ENCODE results near the gene TMEM260. TPM values are rescaled to one million over a fixed set of nuclear protein-coding genes. Genes with fewer than 3 reads are reported as not detected.
A peak's percentile ranks its signal among the peaks of the same experiment; 100 is the strongest.

TMEM260 gene
- total RNA-seq, 6 experiments from 2014 or later: 10.0 to 14.9 (median 11.5) TPM

DNA sequence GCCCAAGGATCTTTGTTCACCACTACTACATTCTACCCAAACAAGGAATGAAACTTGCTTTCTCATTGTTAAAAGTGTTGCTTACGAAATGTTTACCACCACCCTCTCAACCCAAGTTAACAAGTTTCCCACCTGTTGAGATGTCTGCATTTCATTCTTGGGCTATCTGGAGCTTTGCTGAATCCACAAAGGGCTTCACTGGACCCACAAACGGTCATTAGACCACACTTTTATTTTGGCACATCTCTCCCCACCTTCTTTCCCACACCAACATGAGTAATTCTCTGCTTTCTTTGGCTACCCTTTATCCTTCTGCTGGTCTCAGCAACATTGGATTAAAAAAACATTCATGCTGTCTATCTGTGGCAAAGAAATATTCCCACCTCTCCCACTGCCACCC, 78.0 kb downstream of the TMEM260 start:
- no peak for TF ChIP-seq POLR2A (IDR thresholded peaks at IDR 0.05)
- TF ChIP-seq, protein P1, sequence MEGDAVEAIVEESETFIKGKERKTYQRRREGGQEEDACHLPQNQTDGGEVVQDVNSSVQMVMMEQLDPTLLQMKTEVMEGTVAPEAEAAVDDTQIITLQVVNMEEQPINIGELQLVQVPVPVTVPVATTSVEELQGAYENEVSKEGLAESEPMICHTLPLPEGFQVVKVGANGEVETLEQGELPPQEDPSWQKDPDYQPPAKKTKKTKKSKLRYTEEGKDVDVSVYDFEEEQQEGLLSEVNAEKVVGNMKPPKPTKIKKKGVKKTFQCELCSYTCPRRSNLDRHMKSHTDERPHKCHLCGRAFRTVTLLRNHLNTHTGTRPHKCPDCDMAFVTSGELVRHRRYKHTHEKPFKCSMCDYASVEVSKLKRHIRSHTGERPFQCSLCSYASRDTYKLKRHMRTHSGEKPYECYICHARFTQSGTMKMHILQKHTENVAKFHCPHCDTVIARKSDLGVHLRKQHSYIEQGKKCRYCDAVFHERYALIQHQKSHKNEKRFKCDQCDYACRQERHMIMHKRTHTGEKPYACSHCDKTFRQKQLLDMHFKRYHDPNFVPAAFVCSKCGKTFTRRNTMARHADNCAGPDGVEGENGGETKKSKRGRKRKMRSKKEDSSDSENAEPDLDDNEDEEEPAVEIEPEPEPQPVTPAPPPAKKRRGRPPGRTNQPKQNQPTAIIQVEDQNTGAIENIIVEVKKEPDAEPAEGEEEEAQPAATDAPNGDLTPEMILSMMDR (IDR thresholded peaks at IDR 0.05): no peak
- H3K4me3 ChIP-seq: no peak overlapping the region
- no peaks in the 10 kb centered on the region for H3K9me3 ChIP-seq
- 67% methylated on average over 1 of the region's 2 CpGs for WGBS (ENCODE audit: insufficient coverage, low coverage, low lambda C conversion rate, missing lambda C conversion rate)
- H3K27ac ChIP-seq: no peak overlapping the region
- ATAC-seq: no peak
- intact Hi-C loops (cut with DNase I): no loop called here
- H3K27me3 ChIP-seq: no peaks in the 10 kb centered on the region
- DNase-seq: no peak
- H3K36me3 ChIP-seq: no peaks in the 10 kb centered on the region
- no peaks in the 10 kb centered on the region for H3K4me1 ChIP-seq

DNA sequence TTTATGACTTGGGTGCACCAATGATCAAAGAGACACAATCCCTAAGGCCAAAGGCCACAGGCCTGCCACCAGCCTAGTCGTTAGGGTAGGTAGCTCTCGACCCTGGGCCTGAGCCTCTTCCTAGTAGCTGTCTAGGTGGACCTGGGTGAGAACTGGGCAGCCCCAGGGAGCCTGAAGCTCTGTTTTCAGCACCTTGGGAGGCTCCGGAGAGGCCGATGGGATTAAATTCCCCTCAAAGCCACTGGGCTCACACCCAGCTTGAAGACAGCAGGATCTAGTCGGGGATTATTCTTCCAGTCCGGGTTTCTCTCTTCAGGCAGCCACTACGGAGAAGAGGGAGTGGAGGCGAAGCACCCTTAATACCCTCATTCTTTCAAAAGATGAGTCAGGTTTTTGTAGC, 79.8 kb downstream of the TMEM260 start:
- 48% methylated on average over 8 of the region's 8 CpGs for WGBS (ENCODE audit: insufficient coverage, low coverage, low lambda C conversion rate, missing lambda C conversion rate)
- no peak for DNase-seq
- Histone ChIP-seq H3K36me3 (no peaks in the 10 kb centered on the region), H3K4me3 (no peak overlapping the region), H3K9me3 (no peaks in the 10 kb centered on the region), H3K27ac (no peak overlapping the region), H3K4me1 (no peaks in the 10 kb centered on the region), H3K27me3 (no peaks in the 10 kb centered on the region)
- intact Hi-C loops (cut with DNase I): no loop called here
- no peak for TF ChIP-seq POLR2A (IDR thresholded peaks at IDR 0.05)
- TF ChIP-seq, protein P1 (IDR thresholded peaks at IDR 0.05): no peak
- ATAC-seq: no peak

DNA sequence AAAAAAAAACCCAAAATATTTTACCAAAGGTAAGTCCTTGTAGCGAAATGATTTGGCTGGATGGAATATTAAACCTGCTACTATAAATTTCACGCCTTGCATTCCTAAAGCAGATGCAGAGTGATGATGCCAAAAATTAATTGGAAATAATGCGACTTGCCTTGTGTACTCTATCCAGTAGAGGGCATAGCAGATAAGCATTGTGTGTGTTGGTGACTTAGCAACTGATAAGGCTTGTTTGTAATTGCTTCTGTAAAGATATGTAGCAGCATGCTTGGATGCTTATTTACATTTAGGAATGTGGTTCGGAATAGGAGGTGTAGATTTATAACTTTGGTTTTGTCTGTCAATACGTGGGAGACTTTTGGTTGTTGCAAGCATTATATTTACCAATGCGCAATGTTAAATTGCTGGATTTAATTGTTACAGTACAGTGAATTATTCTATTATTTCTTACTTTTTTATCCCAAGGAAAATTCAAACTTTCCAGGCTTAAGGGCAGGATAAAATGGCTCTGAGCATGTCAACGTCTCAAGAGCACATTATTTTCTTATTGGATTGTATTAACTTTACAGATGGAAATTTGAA, 80.5 kb downstream of the TMEM260 start:
- DNase-seq (no peak), ATAC-seq (peak; percentile 84 to 96 (median 87))
- H3K36me3 ChIP-seq: no peaks in the 10 kb centered on the region
- no peak overlapping the region for H3K27ac ChIP-seq
- no peaks in the 10 kb centered on the region for H3K9me3 ChIP-seq
- H3K27me3 ChIP-seq: no peaks in the 10 kb centered on the region
- H3K4me1 ChIP-seq: no peaks in the 10 kb centered on the region
- intact Hi-C loops (cut with DNase I): no loop called here
- no peak overlapping the region for H3K4me3 ChIP-seq
- TF ChIP-seq, protein P1 (IDR thresholded peaks at IDR 0.05): peak; percentile 61 to 72 (median 68)
- no peak for TF ChIP-seq POLR2A (IDR thresholded peaks at IDR 0.05)
- 20% methylated on average over 7 of the region's 7 CpGs for WGBS (ENCODE audit: insufficient coverage, low coverage, low lambda C conversion rate, missing lambda C conversion rate)

DNA sequence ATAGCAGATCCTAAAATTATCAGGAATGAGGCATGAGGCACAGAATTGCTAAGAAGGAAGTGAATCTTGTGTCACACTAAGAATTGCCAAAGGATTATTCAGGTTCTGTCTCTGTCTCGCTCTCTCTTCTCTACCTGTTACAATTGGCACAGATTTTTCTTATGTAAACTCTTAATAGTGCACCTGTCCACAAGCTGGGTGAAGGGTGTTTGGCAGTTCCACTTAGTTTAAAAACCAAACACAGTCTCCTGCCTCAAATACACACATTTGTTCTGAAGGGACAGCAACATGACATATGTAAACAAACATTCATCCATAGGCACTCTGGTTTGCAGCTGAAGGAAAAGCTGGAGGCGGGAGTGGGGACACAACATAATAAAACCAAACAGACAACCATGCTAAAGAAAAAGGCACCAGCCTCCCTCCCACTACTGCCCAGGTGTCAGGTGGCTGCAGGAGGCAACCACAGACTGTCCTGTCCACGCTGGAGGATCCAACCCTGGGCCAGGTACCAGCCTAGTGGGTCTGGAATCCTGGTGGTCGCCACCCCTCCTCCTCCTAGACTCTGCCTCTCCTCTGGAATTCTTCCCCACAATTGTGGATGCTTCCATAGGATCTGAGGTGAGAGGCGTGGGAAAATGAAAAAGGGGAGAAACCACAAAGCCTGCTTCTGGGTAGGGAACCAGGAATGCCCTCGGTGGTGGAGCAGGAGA, 81.2 kb downstream of the TMEM260 start:
- Histone ChIP-seq H3K27me3 (no peaks in the 10 kb centered on the region), H3K4me3 (no peak overlapping the region), H3K9me3 (no peaks in the 10 kb centered on the region), H3K27ac (no peak overlapping the region), H3K4me1 (no peaks in the 10 kb centered on the region), H3K36me3 (no peaks in the 10 kb centered on the region)
- TF ChIP-seq, protein P1 (IDR thresholded peaks at IDR 0.05): no peak
- TF ChIP-seq POLR2A (IDR thresholded peaks at IDR 0.05): no peak
- DNase-seq (no peak), ATAC-seq (peak in 3 of 4 donors; percentile 44 to 53 (median 44))
- 49% methylated on average over 5 of the region's 6 CpGs for WGBS (ENCODE audit: insufficient coverage, low coverage, low lambda C conversion rate, missing lambda C conversion rate)
- intact Hi-C loops (cut with DNase I): no loop called here

Data from right lobe of liver (tissue), 6 donors.